ENCODE measurements around the gene CCND2. TPM values are rescaled to one million over a fixed set of nuclear protein-coding genes. Genes with fewer than 3 reads are reported as not detected.

CCND2 gene
- total RNA-seq, 1 donor from 2014 or later = 278 TPM

GRCh38 chr12:4282892-4283511 is 9.4 kb downstream of the CCND2 start:
- H3K9me3 Mint-ChIP-seq = no peaks in the 10 kb centered on the region
- DNase-seq (ENCODE audit: extremely low spot score, unreplicated experiment) = no peak
- H3K36me3 Mint-ChIP-seq = peaks cover 76% of the 10 kb centered on the region
- H3K4me3 Mint-ChIP-seq = no peak overlapping the region
- H3K27me3 Mint-ChIP-seq = no peaks in the 10 kb centered on the region
- TF ChIP-seq CTCF (conservative IDR thresholded peaks at IDR 0.05) = peak; percentile 23
- no peak overlapping the region for H3K27ac Mint-ChIP-seq
- H3K4me1 Mint-ChIP-seq (ENCODE audit: unreplicated experiment) = peaks cover 28% of the 10 kb centered on the region

GRCh38 chr12:4283512-4284255 is 10.1 kb downstream of the CCND2 start:
- H3K4me1 Mint-ChIP-seq (ENCODE audit: unreplicated experiment) = peaks cover 27% of the 10 kb centered on the region
- no peaks in the 10 kb centered on the region for H3K27me3 Mint-ChIP-seq
- H3K36me3 Mint-ChIP-seq = peaks cover 76% of the 10 kb centered on the region
- H3K27ac Mint-ChIP-seq = no peak overlapping the region
- no peak for DNase-seq (ENCODE audit: extremely low spot score, unreplicated experiment)
- no peak for TF ChIP-seq CTCF (conservative IDR thresholded peaks at IDR 0.05)
- no peaks in the 10 kb centered on the region for H3K9me3 Mint-ChIP-seq
- H3K4me3 Mint-ChIP-seq = no peak overlapping the region

GRCh38 chr12:4284306-4284705 is 10.7 kb downstream of the CCND2 start:
- Mint-ChIP-seq H3K4me3 (no peak overlapping the region), H3K27ac (no peak overlapping the region), H3K4me1 (ENCODE audit: unreplicated experiment) (peaks cover 23% of the 10 kb centered on the region), H3K27me3 (no peaks in the 10 kb centered on the region), H3K36me3 (peaks cover 76% of the 10 kb centered on the region), H3K9me3 (no peaks in the 10 kb centered on the region)
- no peak for TF ChIP-seq CTCF (conservative IDR thresholded peaks at IDR 0.05)
- no peak for DNase-seq (ENCODE audit: extremely low spot score, unreplicated experiment)

GRCh38 chr12:4285070-4285469 is 11.5 kb downstream of the CCND2 start:
- H3K9me3 Mint-ChIP-seq = no peaks in the 10 kb centered on the region
- no peaks in the 10 kb centered on the region for H3K27me3 Mint-ChIP-seq
- DNase-seq (ENCODE audit: extremely low spot score, unreplicated experiment) = no peak
- H3K27ac Mint-ChIP-seq = no peak overlapping the region
- peaks cover 75% of the 10 kb centered on the region for H3K36me3 Mint-ChIP-seq
- H3K4me1 Mint-ChIP-seq (ENCODE audit: unreplicated experiment) = peaks cover 23% of the 10 kb centered on the region
- TF ChIP-seq CTCF (conservative IDR thresholded peaks at IDR 0.05) = no peak
- H3K4me3 Mint-ChIP-seq = no peak overlapping the region

GRCh38 chr12:4286228-4286627 is 12.7 kb downstream of the CCND2 start:
- no peak for DNase-seq (ENCODE audit: extremely low spot score, unreplicated experiment)
- peaks cover 79% of the 10 kb centered on the region for H3K36me3 Mint-ChIP-seq
- no peak for TF ChIP-seq CTCF (conservative IDR thresholded peaks at IDR 0.05)
- H3K27me3 Mint-ChIP-seq = no peaks in the 10 kb centered on the region
- no peaks in the 10 kb centered on the region for H3K9me3 Mint-ChIP-seq
- no peak overlapping the region for H3K27ac Mint-ChIP-seq
- H3K4me3 Mint-ChIP-seq = no peak overlapping the region
- peaks cover 19% of the 10 kb centered on the region for H3K4me1 Mint-ChIP-seq (ENCODE audit: unreplicated experiment)
